ENCODE measurements around the gene DNAI1.
"Not testable (repeated sequence)": the region's sequence is repeated elsewhere in the genome, so short reads cannot be mapped to it uniquely, and the experiment has no call there.

DNAI1 gene

GRCh38 chr9:34450644-34451043 is 8.0 kb upstream of the DNAI1 start:
- DNase-seq (ENCODE audit: low read depth in 2 of 2) = no peak

- DNase-seq (ENCODE audit: low read depth in 2 of 2) = no peak
These were observed 7.5 kb upstream of the DNAI1 start for GRCh38 chr9:34451135-34451534.

GRCh38 chr9:34451545-34451944 is 7.1 kb upstream of the DNAI1 start:
- no peak for DNase-seq (ENCODE audit: low read depth in 2 of 2)

GRCh38 chr9:34452568-34452967 is 6.0 kb upstream of the DNAI1 start:
- DNase-seq (ENCODE audit: low read depth in 2 of 2) = no peak

- no peak for DNase-seq (ENCODE audit: low read depth in 2 of 2)
These were observed 4.0 kb upstream of the DNAI1 start for GRCh38 chr9:34454571-34455065.

GRCh38 chr9:34456151-34456550 is 2.5 kb upstream of the DNAI1 start:
- DNase-seq (ENCODE audit: low read depth in 2 of 2) = no peak

GRCh38 chr9:34456746-34457145 is 1.9 kb upstream of the DNAI1 start:
- no peak for DNase-seq (ENCODE audit: low read depth in 2 of 2)

- no peak for DNase-seq (ENCODE audit: low read depth in 2 of 2)
These were observed 1.2 kb upstream of the DNAI1 start for GRCh38 chr9:34457266-34458012.

GRCh38 chr9:34458959-34459340 is 345 bp downstream of the DNAI1 start:
- DNase-seq (ENCODE audit: low read depth in 2 of 2) = no peak

- DNase-seq (ENCODE audit: low read depth in 2 of 2) = no peak
These were observed 751 bp downstream of the DNAI1 start for GRCh38 chr9:34459356-34459755.

DNA sequence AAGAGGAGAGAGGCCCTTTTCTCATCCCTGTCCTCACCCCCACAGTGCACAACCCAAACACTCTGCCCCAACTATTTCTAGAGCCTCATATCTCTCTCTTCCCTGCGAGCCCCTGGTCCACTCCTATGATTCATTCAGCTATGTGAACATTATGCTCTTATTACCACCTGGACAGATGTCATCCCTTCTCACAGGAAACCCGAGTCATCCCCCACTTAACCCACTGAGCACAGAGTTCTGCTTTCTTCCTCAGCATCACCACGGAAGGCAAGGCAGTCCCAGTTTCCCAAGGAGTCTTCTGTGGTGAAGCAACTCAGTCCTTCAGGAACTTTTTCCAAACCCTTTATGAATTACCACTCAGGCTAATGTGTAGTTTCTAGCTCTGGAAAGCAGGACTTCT is 1.3 kb downstream of the DNAI1 start:
- DNase-seq (ENCODE audit: low read depth in 2 of 2) = no peak

GRCh38 chr9:34463098-34463900 is 4.7 kb downstream of the DNAI1 start:
- no peak for DNase-seq (ENCODE audit: low read depth in 2 of 2)

DNA sequence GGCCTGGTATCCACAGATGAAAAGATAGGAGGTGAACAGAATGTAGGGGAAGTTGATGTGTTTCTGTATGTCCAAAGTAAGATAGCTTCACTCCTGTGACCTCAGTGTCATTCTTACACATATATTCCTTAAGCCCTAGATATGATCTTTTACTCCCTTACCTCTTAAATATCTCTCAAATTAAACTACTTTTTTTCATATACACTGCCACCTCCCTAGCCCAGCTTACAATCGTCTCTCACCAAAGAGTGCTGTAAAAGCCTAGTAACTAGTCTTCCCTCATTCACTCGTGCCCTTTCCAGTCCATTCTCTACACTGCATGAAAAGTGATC is 5.3 kb downstream of the DNAI1 start:
- no peak for DNase-seq (ENCODE audit: low read depth in 2 of 2)

- no peak for DNase-seq (ENCODE audit: low read depth in 2 of 2)
These were observed 6.0 kb downstream of the DNAI1 start for GRCh38 chr9:34464571-34464970.

DNA sequence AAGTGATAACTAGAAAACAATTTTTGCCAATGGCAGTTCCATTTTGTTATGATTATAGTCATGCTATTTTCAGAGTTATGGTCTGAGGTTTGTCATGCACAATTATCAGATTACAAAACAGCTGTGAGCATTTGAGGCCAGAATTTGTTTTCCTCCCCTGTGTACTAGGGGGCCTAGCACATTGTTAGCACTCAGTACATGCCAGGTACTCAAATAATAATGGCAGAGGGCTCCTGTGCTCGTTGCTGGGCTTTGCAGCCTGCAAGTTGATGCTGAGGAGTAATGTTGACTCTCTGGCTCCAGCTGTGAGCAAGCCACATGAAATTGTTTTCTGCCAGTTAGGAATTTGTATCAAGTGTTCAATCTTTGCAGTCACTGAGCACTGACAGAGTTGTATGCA is 6.9 kb downstream of the DNAI1 start:
- no peak for DNase-seq (ENCODE audit: low read depth in 2 of 2)

- no peak for DNase-seq (ENCODE audit: low read depth in 2 of 2)
These were observed 16.5 kb downstream of the DNAI1 start for GRCh38 chr9:34475097-34475496.

DNA sequence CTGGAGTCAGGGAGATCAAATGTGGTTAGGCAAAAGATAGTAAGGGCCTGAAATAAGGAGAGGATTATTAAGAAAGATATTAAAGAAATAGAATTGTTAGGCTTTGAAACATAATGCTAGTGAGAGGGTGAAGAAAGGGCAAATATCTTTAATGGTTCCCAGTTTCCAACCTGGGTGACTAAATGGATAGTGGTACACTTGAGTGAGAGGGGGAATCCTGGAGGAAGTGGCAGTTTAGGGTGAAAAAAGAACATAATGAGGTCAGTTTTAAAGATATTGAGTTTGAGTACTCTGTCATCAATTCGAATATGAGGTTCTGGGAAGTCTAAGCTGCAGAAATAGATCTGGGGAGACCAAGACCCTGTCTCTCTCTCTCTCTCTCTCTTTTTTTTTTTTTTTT is 18.9 kb downstream of the DNAI1 start:
- no peak for DNase-seq (ENCODE audit: low read depth in 2 of 2)

DNA sequence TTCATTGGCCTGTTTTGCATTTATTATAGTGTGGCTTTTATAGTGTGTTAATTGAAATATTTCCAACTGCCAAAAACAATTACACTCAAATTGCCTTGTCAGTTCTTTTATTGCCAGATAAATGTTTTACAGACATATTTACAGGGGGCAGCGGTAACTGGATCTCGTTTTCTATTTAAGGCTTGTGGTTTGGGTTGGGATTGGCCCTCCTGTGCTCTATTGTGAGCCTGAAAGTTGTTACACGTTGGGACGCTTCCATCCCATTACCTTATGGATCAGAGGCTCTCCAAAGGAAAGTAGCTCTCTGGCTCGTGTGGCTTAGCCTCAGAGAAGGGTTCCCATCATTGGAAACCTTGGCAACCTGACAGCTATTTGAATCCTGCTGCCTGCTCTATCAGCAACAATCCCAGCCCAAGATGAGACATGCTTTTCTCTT is 20.8 kb downstream of the DNAI1 start:
- no peak for DNase-seq (ENCODE audit: low read depth in 2 of 2)

DNA sequence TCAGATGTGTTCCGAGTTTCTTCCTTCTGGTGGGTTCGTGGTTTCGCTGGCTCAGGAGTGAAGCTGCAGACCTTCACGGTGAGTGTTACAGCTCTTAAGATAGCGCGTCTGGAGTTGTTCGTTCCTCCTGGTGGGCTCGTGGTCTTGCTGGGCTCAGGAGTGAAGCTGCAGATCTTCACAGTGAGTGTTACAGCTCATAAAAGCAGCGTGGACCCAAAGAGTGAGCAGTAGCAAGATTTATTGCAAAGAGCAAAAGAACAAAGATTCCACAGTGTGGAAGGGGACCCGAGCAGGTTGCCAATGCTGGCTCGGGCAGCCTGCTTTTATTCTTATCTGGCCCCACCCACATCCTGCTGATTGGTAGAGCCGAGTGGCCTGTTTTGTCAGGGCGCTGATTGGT is 23.0 kb downstream of the DNAI1 start:
- not testable (repeated sequence) for DNase-seq (ENCODE audit: low read depth in 2 of 2)

DNA sequence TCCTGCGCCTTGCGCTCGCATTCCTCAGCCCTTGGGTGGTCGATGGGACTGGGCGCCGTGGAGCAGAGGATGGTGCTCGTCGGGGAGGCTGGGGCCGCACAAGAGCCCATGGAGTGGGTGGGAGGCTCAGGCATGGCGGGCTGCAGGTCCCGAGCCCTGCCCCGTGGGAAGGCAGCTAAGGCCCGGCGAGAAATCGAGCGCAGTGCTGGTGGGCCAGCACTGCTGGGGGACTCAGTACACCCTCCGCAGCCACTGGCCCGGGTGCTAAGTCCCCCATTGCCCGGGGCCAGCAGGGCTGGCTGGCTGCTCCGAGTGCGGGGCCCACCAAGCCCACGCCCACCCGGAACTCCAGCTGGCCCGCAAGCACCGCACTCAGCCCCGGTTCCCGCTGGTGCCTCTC is 24.1 kb downstream of the DNAI1 start:
- not testable (repeated sequence) for DNase-seq (ENCODE audit: low read depth in 2 of 2)

GRCh38 chr9:34484678-34485077 is 26.1 kb downstream of the DNAI1 start:
- no peak for DNase-seq (ENCODE audit: low read depth in 2 of 2)

- no peak for DNase-seq (ENCODE audit: low read depth in 2 of 2)
These were observed 27.2 kb downstream of the DNAI1 start for GRCh38 chr9:34485822-34486221.

DNA sequence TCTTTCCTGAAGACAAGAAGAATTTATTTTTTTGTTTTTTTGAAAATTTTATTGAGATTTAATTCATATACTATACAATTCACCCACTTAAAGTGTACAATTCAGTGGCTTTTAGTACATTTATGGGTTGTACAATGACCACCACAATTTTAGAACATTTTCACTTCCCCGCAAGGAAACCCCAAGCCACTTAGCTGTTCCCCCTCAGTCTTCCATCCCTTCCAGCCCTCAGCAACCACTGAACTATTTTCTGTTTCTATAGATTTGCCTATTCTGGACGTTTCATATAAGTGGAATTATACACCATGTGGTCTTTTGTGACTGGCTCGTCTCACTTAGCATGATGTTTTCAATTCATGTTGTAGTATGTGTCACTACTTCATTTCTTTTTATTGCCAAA is 28.0 kb downstream of the DNAI1 start:
- no peak for DNase-seq (ENCODE audit: low read depth in 2 of 2)
